CD14-positive monocyte (primary cell): Measurements from ENCODE around the gene STK4. TPM values are rescaled to one million over a fixed set of nuclear protein-coding genes. Genes with fewer than 3 reads are reported as not detected.

Experiments used
- DNase-seq, 3 donors: peaks; one replicate each; pipeline ENCODE4 v3.0.0-alpha.2; 2011 to 2022
- H2AFZ ChIP-seq: 2 replicates; pipeline ENCODE4 v1.6.0; 2012; ENCODE audit warnings: mild to moderate bottlenecking, low read depth, low read length, inconsistent platforms; ENCODE audit not compliant: insufficient read depth, poor library complexity, severe bottlenecking
- H3K27ac ChIP-seq, 2 donors: 1 replicate in 1 of 2; 2 replicates in 1 of 2; pipeline ENCODE4 v1.5.1; 2012 to 2013; ENCODE audit warnings: low read length in 2 of 2, control low read depth in 1 of 2, inconsistent platforms in 1 of 2, low read depth in 1 of 2, mild to moderate bottlenecking in 1 of 2
- H3K27me3 ChIP-seq, 2 donors: one replicate each; pipeline versions ENCODE4 v1.6.0 to v1.6.1; 2011 to 2013; ENCODE audit warnings: low read length in 2 of 2; ENCODE audit not compliant: control insufficient read depth in 2 of 2, insufficient read depth in 2 of 2
- H3K36me3 ChIP-seq, 2 donors: replicated peaks in 1 of 2; 1 replicate in 1 of 2; 2 replicates in 1 of 2; pipeline versions ENCODE4 v1.5.1 to v1.6.1; 2012 to 2013; ENCODE audit warnings: low read length in 2 of 2, control low read depth in 1 of 2, inconsistent platforms in 1 of 2, mild to moderate bottlenecking in 1 of 2; ENCODE audit not compliant: insufficient read depth in 2 of 2, control insufficient read depth in 1 of 2
- H3K4me1 ChIP-seq, 2 donors: 1 replicate in 1 of 2; 2 replicates in 1 of 2; pipeline versions ENCODE4 v1.5.1 to v1.6.1; 2012 to 2013; ENCODE audit warnings: low read length in 2 of 2, control low read depth in 1 of 2, inconsistent platforms in 1 of 2, mild to moderate bottlenecking in 1 of 2, moderate library complexity in 1 of 2; ENCODE audit not compliant: insufficient read depth in 2 of 2, control insufficient read depth in 1 of 2
- H3K4me2 ChIP-seq: replicated peaks from 2 replicates; pipeline ENCODE3; 2012; ENCODE audit warnings: low read length, moderate library complexity, mild to moderate bottlenecking; ENCODE audit not compliant: poor library complexity, severe bottlenecking; ENCODE audit errors: extremely low read depth
- H3K4me3 ChIP-seq, 3 experiments: fragments of 200-600 bp in 1 of 3; sonication (generic) in 1 of 3; replicated peaks in 1 of 3; 1 replicate in 2 of 3; 2 replicates in 1 of 3; pipeline ENCODE4 v1.5.1; 2011 to 2013; ENCODE audit warnings: low read length in 3 of 3, mild to moderate bottlenecking in 3 of 3, control low read depth in 2 of 3, low read depth in 2 of 3, inconsistent platforms in 1 of 3, moderate library complexity in 1 of 3
- H3K79me2 ChIP-seq: 2 replicates; pipeline ENCODE4 v1.6.0; 2012; ENCODE audit warnings: mild to moderate bottlenecking, control low read depth, inconsistent platforms, low read length, moderate library complexity; ENCODE audit not compliant: insufficient read depth
- H3K9ac ChIP-seq: 2 replicates; pipeline ENCODE4 v1.6.0; 2017; ENCODE audit warnings: low read length, mild to moderate bottlenecking; ENCODE audit not compliant: insufficient read depth, poor library complexity, severe bottlenecking
- H3K9me3 ChIP-seq, 2 donors: replicated peaks in 1 of 2; 1 replicate in 1 of 2; 2 replicates in 1 of 2; pipeline versions ENCODE4 v1.5.1 to v1.6.1; 2012 to 2013; ENCODE audit warnings: low read length in 2 of 2, control low read depth in 1 of 2; ENCODE audit not compliant: control insufficient read depth in 1 of 2, insufficient read depth in 1 of 2
- H4K20me1 ChIP-seq: 2 replicates; pipeline ENCODE4 v1.6.0; 2012; ENCODE audit warnings: mild to moderate bottlenecking, low read length, control low read depth, moderate library complexity; ENCODE audit not compliant: insufficient read depth
- H3K27ac Mint-ChIP-seq, 7 donors: one replicate each; pipeline ENCODE4 v1.8.0; 2020; ENCODE audit warnings: mild to moderate bottlenecking in 7 of 7, mixed read lengths in 7 of 7, moderate library complexity in 6 of 7, inconsistent platforms in 2 of 7
- H3K27me3 Mint-ChIP-seq, 3 donors: one replicate each; pipeline ENCODE4 v1.8.0; 2021 to 2022; ENCODE audit warnings: low read depth in 3 of 3, mild to moderate bottlenecking in 3 of 3, mixed read lengths in 3 of 3, moderate library complexity in 3 of 3, inconsistent platforms in 1 of 3
- H3K36me3 Mint-ChIP-seq, 2 donors: one replicate each; pipeline ENCODE4 v1.8.0; 2020; ENCODE audit warnings: mixed read lengths in 2 of 2, inconsistent platforms in 1 of 2, mild to moderate bottlenecking in 1 of 2
- H3K4me1 Mint-ChIP-seq: one replicate; pipeline ENCODE4 v1.8.0; 2020; ENCODE audit warnings: mild to moderate bottlenecking, mixed read lengths
- H3K4me3 Mint-ChIP-seq, 2 donors: one replicate each; pipeline ENCODE4 v1.8.0; 2020; ENCODE audit warnings: mild to moderate bottlenecking in 2 of 2, mixed read lengths in 2 of 2, moderate library complexity in 1 of 2
- H3K9me3 Mint-ChIP-seq, 7 donors: one replicate each; pipeline ENCODE4 v1.8.0; 2020 to 2022; ENCODE audit warnings: mixed read lengths in 7 of 7, mild to moderate bottlenecking in 6 of 7, moderate library complexity in 6 of 7, inconsistent platforms in 2 of 7
- WGBS: methylation state at CpG from one replicate; pipeline ENCODE4 v1.1.5; 2013; ENCODE audit warnings: missing lambda C conversion rate; ENCODE audit not compliant: insufficient coverage; 5-methylcytosine and 5-hydroxymethylcytosine counted together
- intact Hi-C, 2 donors: fragments of 100-400 bp; cut with micrococcal nuclease; formaldehyde crosslinking; loops; one replicate each; pipeline versions ENCODE4 v1.15.0 to v1.15.1; 2023
- polyA plus RNA-seq, 3 donors: library from polyadenylated mRNA; depleted of rRNA in 1 of 3; unstranded in 2 of 3; stranded (reverse) in 1 of 3; fragments of 300-500 nt in 2 of 3; fragments of >200 nt in 1 of 3; fragmentation: Illumina TruSeq in 2 of 3; gene quantifications; 1 replicate in 2 of 3; 2 replicates in 1 of 3; pipeline ENCODE4 v1.2.3, GENCODE V29; 2012 to 2021
- TF ChIP-seq, protein P1 (sequence below): fragments of 200-600 bp; IDR thresholded peaks from one replicate; pipeline ENCODE4 v1.8.0; 2022; ENCODE audit warnings: antibody characterized with exemption, mild to moderate bottlenecking

Gene STK4
- polyA plus RNA-seq, 3 donors = 53.0 to 123 (median 69.9) TPM

DNA sequence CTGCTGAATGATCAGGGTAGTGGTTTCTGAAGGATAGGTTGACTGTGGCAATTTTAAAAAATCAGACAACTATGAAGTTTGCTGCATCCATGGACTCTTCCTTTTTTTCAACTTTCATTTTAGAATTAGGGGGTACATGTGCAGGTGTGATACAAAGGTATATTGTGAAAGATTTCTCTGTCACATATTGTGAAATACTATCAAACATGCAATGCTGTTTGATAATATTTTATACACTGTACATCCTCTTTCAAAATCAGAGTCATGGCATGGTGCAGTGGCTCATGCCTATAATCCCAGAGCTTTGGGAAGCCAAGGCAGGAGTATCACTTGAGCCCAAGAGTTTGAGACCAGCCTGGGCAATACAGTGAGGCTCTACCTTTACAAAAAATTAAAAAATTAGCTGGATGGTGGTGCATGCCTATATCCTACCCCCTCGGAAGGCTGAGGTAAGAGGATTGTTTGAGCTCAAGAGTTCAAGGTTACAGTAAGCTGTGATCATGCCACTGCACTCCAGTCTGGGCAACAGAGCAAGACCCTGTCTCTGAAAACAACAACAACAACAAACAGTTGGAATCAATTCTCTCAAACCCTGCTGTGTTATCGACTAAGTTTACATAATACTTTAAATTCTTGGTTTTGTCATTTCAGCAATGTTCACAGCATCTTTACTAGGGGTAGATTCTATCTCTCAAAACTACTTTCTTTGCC is 153.4 kb downstream of the STK4 start:
- Mint-ChIP-seq H3K9me3 (peaks cover 0 to 1% (median 0%) of the 10 kb centered on the region in 7 donors), H3K4me3 (no peak overlapping the region), H3K27ac (no peak overlapping the region), H3K4me1 (no peaks in the 10 kb centered on the region), H3K36me3 (no peaks in the 10 kb centered on the region), H3K27me3 (peaks cover 13 to 37% (median 13%) of the 10 kb centered on the region in 3 donors)
- Histone ChIP-seq H3K36me3 (no peaks in the 10 kb centered on the region), H3K27me3 (peaks cover 5 to 7% of the 10 kb centered on the region in 2 donors), H3K4me2 (no peak overlapping the region), H2AFZ (no peak overlapping the region), H3K9ac (no peak overlapping the region), H3K4me3 (no peak overlapping the region), H3K9me3 (no peaks in the 10 kb centered on the region), H3K27ac (no peak overlapping the region), H3K4me1 (no peaks in the 10 kb centered on the region), H3K79me2 (no peaks in the 10 kb centered on the region), H4K20me1 (no peaks in the 10 kb centered on the region)
- intact Hi-C loops = no loop called here
- no peak for DNase-seq
- WGBS = no CpG with 5 or more reads among the region's 2 CpGs
- TF ChIP-seq, protein P1, sequence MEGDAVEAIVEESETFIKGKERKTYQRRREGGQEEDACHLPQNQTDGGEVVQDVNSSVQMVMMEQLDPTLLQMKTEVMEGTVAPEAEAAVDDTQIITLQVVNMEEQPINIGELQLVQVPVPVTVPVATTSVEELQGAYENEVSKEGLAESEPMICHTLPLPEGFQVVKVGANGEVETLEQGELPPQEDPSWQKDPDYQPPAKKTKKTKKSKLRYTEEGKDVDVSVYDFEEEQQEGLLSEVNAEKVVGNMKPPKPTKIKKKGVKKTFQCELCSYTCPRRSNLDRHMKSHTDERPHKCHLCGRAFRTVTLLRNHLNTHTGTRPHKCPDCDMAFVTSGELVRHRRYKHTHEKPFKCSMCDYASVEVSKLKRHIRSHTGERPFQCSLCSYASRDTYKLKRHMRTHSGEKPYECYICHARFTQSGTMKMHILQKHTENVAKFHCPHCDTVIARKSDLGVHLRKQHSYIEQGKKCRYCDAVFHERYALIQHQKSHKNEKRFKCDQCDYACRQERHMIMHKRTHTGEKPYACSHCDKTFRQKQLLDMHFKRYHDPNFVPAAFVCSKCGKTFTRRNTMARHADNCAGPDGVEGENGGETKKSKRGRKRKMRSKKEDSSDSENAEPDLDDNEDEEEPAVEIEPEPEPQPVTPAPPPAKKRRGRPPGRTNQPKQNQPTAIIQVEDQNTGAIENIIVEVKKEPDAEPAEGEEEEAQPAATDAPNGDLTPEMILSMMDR = no peak

DNA sequence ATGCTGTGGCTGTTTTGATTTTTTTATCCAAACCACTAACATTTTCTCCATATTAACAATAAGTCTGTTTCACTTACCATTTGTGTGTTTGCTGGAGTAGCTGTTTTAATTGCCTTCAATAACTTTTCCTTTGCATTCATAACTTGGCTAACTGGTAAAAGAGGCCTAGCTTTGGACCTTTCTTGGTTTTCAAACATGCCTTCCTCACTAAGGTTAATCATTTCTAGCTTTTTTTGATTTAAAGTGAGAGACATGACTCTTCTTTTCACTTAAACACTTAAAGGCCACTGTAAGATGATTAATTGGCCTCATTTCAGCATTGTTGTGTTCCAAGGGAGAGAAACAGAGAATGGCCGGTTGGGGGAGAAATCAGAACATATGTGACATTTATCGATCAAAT is 155.1 kb downstream of the STK4 start:
- H3K4me2 ChIP-seq = no peak overlapping the region
- H3K4me1 Mint-ChIP-seq = no peaks in the 10 kb centered on the region
- H3K4me1 ChIP-seq = no peaks in the 10 kb centered on the region
- no peaks in the 10 kb centered on the region for H3K36me3 ChIP-seq
- no peak overlapping the region for H3K4me3 ChIP-seq
- H3K27me3 Mint-ChIP-seq = peaks cover 13 to 34% (median 14%) of the 10 kb centered on the region in 3 donors
- no peak overlapping the region for H3K9ac ChIP-seq
- DNase-seq = no peak
- intact Hi-C loops = no loop called here
- 100% methylated on average over 1 of the region's 2 CpGs for WGBS
- no peaks in the 10 kb centered on the region for H3K36me3 Mint-ChIP-seq
- H3K9me3 ChIP-seq = no peaks in the 10 kb centered on the region
- TF ChIP-seq, protein P1 = no peak
- H3K27ac ChIP-seq = no peak overlapping the region
- H3K4me3 Mint-ChIP-seq = no peak overlapping the region
- H3K27me3 ChIP-seq = peaks cover 9 to 15% of the 10 kb centered on the region in 2 donors
- H2AFZ ChIP-seq = no peak overlapping the region
- H3K79me2 ChIP-seq = no peaks in the 10 kb centered on the region
- no peak overlapping the region for H3K27ac Mint-ChIP-seq
- peaks cover 0 to 1% (median 0%) of the 10 kb centered on the region in 7 donors for H3K9me3 Mint-ChIP-seq
- H4K20me1 ChIP-seq = no peaks in the 10 kb centered on the region
